K562 (cell line): ENCODE measurements around the gene SFXN5. TPM values are rescaled to one million over a fixed set of nuclear protein-coding genes. Genes with fewer than 3 reads are reported as not detected.

Experiments used
- ATF6 ChIP-seq: sonication (generic); formaldehyde crosslinking; IDR thresholded peaks from 2 replicates; pipeline ENCODE4 v1.4.0; 2020; ENCODE audit warnings: mild to moderate bottlenecking, missing genetic modification reagents
- CREB5 ChIP-seq: fragments of 250-450 bp; sonication (Bioruptor Pico); IDR thresholded peaks from 2 replicates; pipeline ENCODE4 v1.5.0; 2020; ENCODE audit warnings: mild to moderate bottlenecking
- CTCF ChIP-seq, 3 experiments: IDR thresholded peaks in 2 of 3; conservative IDR thresholded peaks in 1 of 3; 2 replicates each; pipeline ENCODE4 v1.5.1; 2011 to 2012; ENCODE audit warnings: low read length in 3 of 3, mild to moderate bottlenecking in 3 of 3, control low read depth in 2 of 3, improper control_type of control experiment in 1 of 3, inconsistent platforms in 1 of 3, low read depth in 1 of 3, mixed read lengths in 1 of 3, moderate library complexity in 1 of 3; ENCODE audit not compliant: insufficient read depth in 2 of 3
- EP400 ChIP-seq: fragments of 450-650 bp; IDR thresholded peaks from 2 replicates; pipeline ENCODE4 v1.6.1; 2017; ENCODE audit warnings: antibody characterized with exemption, mild to moderate bottlenecking, moderate library complexity
- HES1 ChIP-seq: fragments of 450-650 bp; IDR thresholded peaks from 2 replicates; pipeline ENCODE4 v1.6.1; 2016; ENCODE audit warnings: low read depth, mild to moderate bottlenecking, moderate library complexity
- MCM3 ChIP-seq: fragments of 450-650 bp; IDR thresholded peaks from 2 replicates; pipeline ENCODE4 v1.6.1; 2016
- MTA3 ChIP-seq: fragments of 450-650 bp; formaldehyde crosslinking; IDR thresholded peaks from 2 replicates; pipeline ENCODE4 v1.6.1; 2017; ENCODE audit warnings: mild to moderate bottlenecking, borderline replicate concordance
- NFE2 ChIP-seq: IDR thresholded peaks from 2 replicates; pipeline ENCODE4 v1.6.1; 2014; ENCODE audit warnings: antibody characterized with exemption, low read depth
- NFIX ChIP-seq: fragments of 250-450 bp; sonication (Bioruptor Pico); IDR thresholded peaks from 2 replicates; pipeline ENCODE4 v1.4.0; 2020; ENCODE audit warnings: low read depth, mild to moderate bottlenecking, moderate library complexity
- RAD51 ChIP-seq: fragments of 450-650 bp; IDR thresholded peaks from 2 replicates; pipeline ENCODE4 v1.7.1; 2016; ENCODE audit warnings: low read depth, mild to moderate bottlenecking, borderline replicate concordance
- SFPQ ChIP-seq: fragments of 200-400 bp; formaldehyde crosslinking; IDR thresholded peaks from 2 replicates; pipeline ENCODE4 v1.6.1; 2017; ENCODE audit warnings: mild to moderate bottlenecking, low read depth, low read length, moderate library complexity
- SMARCA5 ChIP-seq: fragments of 450-650 bp; IDR thresholded peaks from 2 replicates; pipeline ENCODE4 v1.6.1; 2016
- SRSF3 ChIP-seq: fragments of 200-400 bp; formaldehyde crosslinking; IDR thresholded peaks from 2 replicates; pipeline ENCODE4 v1.6.1; 2016; ENCODE audit warnings: mild to moderate bottlenecking, low read length, moderate library complexity; ENCODE audit not compliant: insufficient read depth
- SRSF9 ChIP-seq: fragments of 200-400 bp; formaldehyde crosslinking; IDR thresholded peaks from 2 replicates; pipeline ENCODE4 v1.6.1; 2017; ENCODE audit warnings: low read depth, low read length, borderline replicate concordance
- WHSC1 ChIP-seq: IDR thresholded peaks from one replicate; pipeline ENCODE4 v1.6.1; 2012; ENCODE audit warnings: low read length, control low read depth, inconsistent platforms
- ZNF140 ChIP-seq: fragments of 250-450 bp; sonication (Bioruptor Pico); IDR thresholded peaks from 2 replicates; pipeline ENCODE4 v1.8.0; 2021; ENCODE audit warnings: moderate library complexity, mild to moderate bottlenecking, inconsistent platforms
- ZNF316 ChIP-seq: fragments of 450-650 bp; IDR thresholded peaks from 2 replicates; pipeline ENCODE4 v1.6.1; 2016
- ZNF431 ChIP-seq: sonication (generic); formaldehyde crosslinking; IDR thresholded peaks from 2 replicates; pipeline ENCODE4 v1.8.0; 2022; ENCODE audit warnings: mild to moderate bottlenecking, missing genetic modification reagents
- ZNF445 ChIP-seq: fragments of 250-450 bp; sonication (Bioruptor Pico); IDR thresholded peaks from 2 replicates; pipeline ENCODE4 v1.4.0; 2020; ENCODE audit warnings: low read depth, mild to moderate bottlenecking, moderate library complexity
- ZNF561 ChIP-seq: fragments of 450-650 bp; formaldehyde crosslinking; conservative IDR thresholded peaks from 2 replicates; pipeline ENCODE4 v1.4.0; 2020; ENCODE audit warnings: mild to moderate bottlenecking, moderate library complexity
- ZNF707 ChIP-seq: fragments of 250-450 bp; sonication (Bioruptor Pico); conservative IDR thresholded peaks from 2 replicates; pipeline ENCODE4 v1.8.0; 2022; ENCODE audit warnings: inconsistent platforms, mild to moderate bottlenecking, moderate library complexity
- polyA plus RNA-seq, 8 experiments: library from polyadenylated mRNA; depleted of rRNA in 4 of 8; stranded (reverse) in 5 of 8; unstranded in 3 of 8; fragments of >200 nt; fragmentation: Nextera tagmentation in 2 of 8; fragmentation: Illumina TruSeq in 1 of 8; extraction: Ambion mirVana in 2 of 8; extraction: Trizol in 1 of 8; gene quantifications; 2 replicates each; pipeline versions ENCODE4 v1.2.1 to v1.2.3, GENCODE V29; 2011 to 2014; ENCODE audit warnings: inconsistent platforms in 1 of 8, missing spikeins in 1 of 8
- total RNA-seq, 7 experiments: library from RNA; depleted of rRNA in 6 of 7; stranded (reverse); fragments of >200 nt in 6 of 7; fragmentation: Illumina TruSeq in 2 of 7; extraction: Trizol in 2 of 7; gene quantifications; 2 replicates each; pipeline versions ENCODE4 v1.2.1 to v1.2.3, GENCODE V29; 2011 to 2021; ENCODE audit warnings: low replicate concordance in 1 of 7

Gene SFXN5
- total and polyA plus RNA-seq, 9 of the 15 experiments (the other 6 are each of a cell fraction or from before 2014, with no cell fraction given): 8.3 to 22.6 (median 16.0) TPM

GRCh38 chr2:73069041-73069854 lies 2.3 kb downstream of the SFXN5 start (continued):
- TF ChIP-seq ZNF445 (CRISPR knock-in tag) (no peak), MTA3 (no peak), ZNF316 (peak; percentile 36; the same call in 1 of the 2 replicates), NFIX (no peak), ZNF431 (CRISPR knock-in tag) (no peak), SRSF9 (no peak), EP400 (peak; percentile 41; the same call in 1 of the 2 replicates), ATF6 (no peak), WHSC1 (no peak), HES1 (no peak), SMARCA5 (no peak; the same call in 1 of the 2 replicates), MCM3 (no peak), ZNF707 (CRISPR knock-in tag) (no peak), ZNF561 (CRISPR knock-in tag) (no peak), NFE2 (peak; percentile 79), CTCF (IDR thresholded peaks at IDR 0.05 in 2 of 3, conservative IDR thresholded peaks at IDR 0.05 in 1 of 3; ENCODE audit: insufficient read depth in 2 of 3, low read depth in 1 of 3, low read length in 3 of 3) (no peak), SFPQ (no peak), RAD51 (peak; percentile 10; the same call in 1 of the 2 replicates), ZNF140 (CRISPR knock-in tag) (no peak), SRSF3 (no peak), CREB5 (CRISPR knock-in tag) (no peak)
